Stomach (tissue), 4 donors: ENCODE measurements around the gene GZF1.

Experiments used
- POLR2AphosphoS5 ChIP-seq, 3 donors: sonication (generic); formaldehyde crosslinking; IDR thresholded peaks; one replicate each; pipeline ENCODE4 v1.6.1; 2016; ENCODE audit warnings: antibody characterized with exemption in 3 of 3
- TF ChIP-seq, protein P1 (sequence below), 7 experiments: fragments of 450-650 bp in 4 of 7; fragments of 200-600 bp in 3 of 7; sonication (generic) in 3 of 7; IDR thresholded peaks; one replicate each; pipeline ENCODE4 v1.5.1; 2016 to 2019; ENCODE audit warnings: antibody characterized with exemption in 7 of 7, control low read depth in 2 of 7, mild to moderate bottlenecking in 1 of 7

DNA sequence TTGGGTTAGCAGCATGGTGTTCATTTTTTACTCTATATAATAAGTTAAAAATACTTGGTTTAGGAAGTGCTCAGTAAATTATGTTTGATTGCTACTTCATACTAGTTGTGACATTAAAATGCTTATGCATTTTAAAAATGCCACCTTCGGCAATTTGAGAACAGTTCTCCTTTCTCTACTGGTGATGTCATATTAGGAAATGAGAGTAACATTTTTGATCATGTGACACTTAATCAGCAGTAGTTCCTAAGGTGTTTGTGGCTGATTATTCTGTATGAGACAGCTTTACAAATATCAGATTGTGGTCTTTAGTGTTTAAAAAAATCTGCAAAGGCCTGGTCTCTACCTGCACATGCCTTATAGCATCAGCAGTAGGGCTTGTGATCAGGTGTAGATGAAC, 4.4 kb downstream of the GZF1 start:
- no peak for TF ChIP-seq POLR2AphosphoS5 (IDR thresholded peaks at IDR 0.05)
- TF ChIP-seq, protein P1, sequence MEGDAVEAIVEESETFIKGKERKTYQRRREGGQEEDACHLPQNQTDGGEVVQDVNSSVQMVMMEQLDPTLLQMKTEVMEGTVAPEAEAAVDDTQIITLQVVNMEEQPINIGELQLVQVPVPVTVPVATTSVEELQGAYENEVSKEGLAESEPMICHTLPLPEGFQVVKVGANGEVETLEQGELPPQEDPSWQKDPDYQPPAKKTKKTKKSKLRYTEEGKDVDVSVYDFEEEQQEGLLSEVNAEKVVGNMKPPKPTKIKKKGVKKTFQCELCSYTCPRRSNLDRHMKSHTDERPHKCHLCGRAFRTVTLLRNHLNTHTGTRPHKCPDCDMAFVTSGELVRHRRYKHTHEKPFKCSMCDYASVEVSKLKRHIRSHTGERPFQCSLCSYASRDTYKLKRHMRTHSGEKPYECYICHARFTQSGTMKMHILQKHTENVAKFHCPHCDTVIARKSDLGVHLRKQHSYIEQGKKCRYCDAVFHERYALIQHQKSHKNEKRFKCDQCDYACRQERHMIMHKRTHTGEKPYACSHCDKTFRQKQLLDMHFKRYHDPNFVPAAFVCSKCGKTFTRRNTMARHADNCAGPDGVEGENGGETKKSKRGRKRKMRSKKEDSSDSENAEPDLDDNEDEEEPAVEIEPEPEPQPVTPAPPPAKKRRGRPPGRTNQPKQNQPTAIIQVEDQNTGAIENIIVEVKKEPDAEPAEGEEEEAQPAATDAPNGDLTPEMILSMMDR (IDR thresholded peaks at IDR 0.05), result no peak
